Measurements from ENCODE around the gene CUEDC2.
A peak's percentile ranks its signal among the peaks of the same experiment; 100 is the strongest.

The CUEDC2 gene

GRCh38 chr10:102416283-102416682 is 16.1 kb downstream of the CUEDC2 start:
- Histone ChIP-seq H3K9ac (ENCODE audit: low read depth, low read length) (no peak overlapping the region), H3K27ac (ENCODE audit: low read depth, low read length) (no peak overlapping the region), H3K36me3 (ENCODE audit: control insufficient read depth, insufficient read depth, low read length) (no peaks in the 10 kb centered on the region), H3K4me3 (ENCODE audit: low read depth, low read length) (no peak overlapping the region), H3K4me1 (ENCODE audit: control insufficient read depth, insufficient read depth, low read length) (peaks cover 12% of the 10 kb centered on the region), H3K9me3 (ENCODE audit: control insufficient read depth, insufficient read depth, low read length) (no peaks in the 10 kb centered on the region), H3K27me3 (ENCODE audit: control insufficient read depth, insufficient read depth, low read length) (peaks cover 12% of the 10 kb centered on the region)

- no peak overlapping the region for H3K9ac ChIP-seq (ENCODE audit: low read depth, low read length)
- no peak overlapping the region for H3K27ac ChIP-seq (ENCODE audit: low read depth, low read length)
- H3K4me3 ChIP-seq (ENCODE audit: low read depth, low read length), result no peak overlapping the region
- peaks cover 24% of the 10 kb centered on the region for H3K4me1 ChIP-seq (ENCODE audit: control insufficient read depth, insufficient read depth, low read length)
- peaks cover 27% of the 10 kb centered on the region for H3K27me3 ChIP-seq (ENCODE audit: control insufficient read depth, insufficient read depth, low read length)
- H3K9me3 ChIP-seq (ENCODE audit: control insufficient read depth, insufficient read depth, low read length), result no peaks in the 10 kb centered on the region
- H3K36me3 ChIP-seq (ENCODE audit: control insufficient read depth, insufficient read depth, low read length), result no peaks in the 10 kb centered on the region
Observed at GRCh38 chr10:102414749-102415148, 17.6 kb downstream of the CUEDC2 start.

GRCh38 chr10:102413806-102414561 is 18.4 kb downstream of the CUEDC2 start:
- Histone ChIP-seq H3K27me3 (ENCODE audit: control insufficient read depth, insufficient read depth, low read length) (peaks cover 35% of the 10 kb centered on the region), H3K4me1 (ENCODE audit: control insufficient read depth, insufficient read depth, low read length) (peaks cover 28% of the 10 kb centered on the region)

GRCh38 chr10:102413053-102413705 is 19.2 kb downstream of the CUEDC2 start:
- Histone ChIP-seq H3K27ac (ENCODE audit: low read depth, low read length) (no peak overlapping the region), H3K36me3 (ENCODE audit: control insufficient read depth, insufficient read depth, low read length) (no peaks in the 10 kb centered on the region), H3K9me3 (ENCODE audit: control insufficient read depth, insufficient read depth, low read length) (no peaks in the 10 kb centered on the region), H3K27me3 (ENCODE audit: control insufficient read depth, insufficient read depth, low read length) (peaks cover 43% of the 10 kb centered on the region), H3K9ac (ENCODE audit: low read depth, low read length) (no peak overlapping the region), H3K4me1 (ENCODE audit: control insufficient read depth, insufficient read depth, low read length) (peaks cover 28% of the 10 kb centered on the region), H3K4me3 (ENCODE audit: low read depth, low read length) (no peak overlapping the region)

More at GRCh38 chr10:102413806-102414561, 18.4 kb downstream of the CUEDC2 start:
- Histone ChIP-seq H3K9me3 (ENCODE audit: control insufficient read depth, insufficient read depth, low read length) (no peaks in the 10 kb centered on the region), H3K36me3 (ENCODE audit: control insufficient read depth, insufficient read depth, low read length) (no peaks in the 10 kb centered on the region), H3K4me3 (ENCODE audit: low read depth, low read length) (no peak overlapping the region), H3K27ac (ENCODE audit: low read depth, low read length) (no peak overlapping the region), H3K9ac (ENCODE audit: low read depth, low read length) (no peak overlapping the region)

- peaks cover 51% of the 10 kb centered on the region for H3K27me3 ChIP-seq (ENCODE audit: control insufficient read depth, insufficient read depth, low read length)
- H3K27ac ChIP-seq (ENCODE audit: low read depth, low read length), result no peak overlapping the region
- H3K4me1 ChIP-seq (ENCODE audit: control insufficient read depth, insufficient read depth, low read length), result peaks cover 26% of the 10 kb centered on the region; the same call in 1 of the 2 replicates
- H3K36me3 ChIP-seq (ENCODE audit: control insufficient read depth, insufficient read depth, low read length), result no peaks in the 10 kb centered on the region
- no peak overlapping the region for H3K9ac ChIP-seq (ENCODE audit: low read depth, low read length)
- no peak overlapping the region for H3K4me3 ChIP-seq (ENCODE audit: low read depth, low read length)
- H3K9me3 ChIP-seq (ENCODE audit: control insufficient read depth, insufficient read depth, low read length), result no peaks in the 10 kb centered on the region
Observed at GRCh38 chr10:102412293-102412692, 20.1 kb downstream of the CUEDC2 start.

GRCh38 chr10:102411341-102412255 is 20.8 kb downstream of the CUEDC2 start:
- Histone ChIP-seq H3K9me3 (ENCODE audit: control insufficient read depth, insufficient read depth, low read length) (no peaks in the 10 kb centered on the region), H3K27ac (ENCODE audit: low read depth, low read length) (no peak overlapping the region), H3K9ac (ENCODE audit: low read depth, low read length) (no peak overlapping the region), H3K4me1 (ENCODE audit: control insufficient read depth, insufficient read depth, low read length) (peaks cover 26% of the 10 kb centered on the region; the same call in 1 of the 2 replicates), H3K27me3 (ENCODE audit: control insufficient read depth, insufficient read depth, low read length) (peaks cover 52% of the 10 kb centered on the region), H3K36me3 (ENCODE audit: control insufficient read depth, insufficient read depth, low read length) (no peaks in the 10 kb centered on the region), H3K4me3 (ENCODE audit: low read depth, low read length) (no peak overlapping the region; the same call in 1 of the 2 replicates)

GRCh38 chr10:102410429-102411073 is 21.8 kb downstream of the CUEDC2 start:
- Histone ChIP-seq H3K27ac (ENCODE audit: low read depth, low read length) (no peak overlapping the region), H3K9me3 (ENCODE audit: control insufficient read depth, insufficient read depth, low read length) (no peaks in the 10 kb centered on the region), H3K4me3 (ENCODE audit: low read depth, low read length) (peak overlapping the region; percentile 58), H3K36me3 (ENCODE audit: control insufficient read depth, insufficient read depth, low read length) (no peaks in the 10 kb centered on the region), H3K4me1 (ENCODE audit: control insufficient read depth, insufficient read depth, low read length) (peaks cover 26% of the 10 kb centered on the region; the same call in 1 of the 2 replicates), H3K27me3 (ENCODE audit: control insufficient read depth, insufficient read depth, low read length) (peaks cover 52% of the 10 kb centered on the region), H3K9ac (ENCODE audit: low read depth, low read length) (no peak overlapping the region; the same call in 1 of the 2 replicates)

GRCh38 chr10:102409604-102410428 is 22.6 kb downstream of the CUEDC2 start:
- Histone ChIP-seq H3K27me3 (ENCODE audit: control insufficient read depth, insufficient read depth, low read length) (peaks cover 52% of the 10 kb centered on the region), H3K9me3 (ENCODE audit: control insufficient read depth, insufficient read depth, low read length) (no peaks in the 10 kb centered on the region), H3K36me3 (ENCODE audit: control insufficient read depth, insufficient read depth, low read length) (no peaks in the 10 kb centered on the region), H3K4me3 (ENCODE audit: low read depth, low read length) (peak overlapping the region; percentile 58), H3K9ac (ENCODE audit: low read depth, low read length) (no peak overlapping the region), H3K4me1 (ENCODE audit: control insufficient read depth, insufficient read depth, low read length) (peaks cover 26% of the 10 kb centered on the region; the same call in 1 of the 2 replicates), H3K27ac (ENCODE audit: low read depth, low read length) (no peak overlapping the region)

GRCh38 chr10:102408728-102409603 is 23.4 kb downstream of the CUEDC2 start:
- Histone ChIP-seq H3K9ac (ENCODE audit: low read depth, low read length) (no peak overlapping the region), H3K9me3 (ENCODE audit: control insufficient read depth, insufficient read depth, low read length) (no peaks in the 10 kb centered on the region), H3K27me3 (ENCODE audit: control insufficient read depth, insufficient read depth, low read length) (peaks cover 52% of the 10 kb centered on the region), H3K4me1 (ENCODE audit: control insufficient read depth, insufficient read depth, low read length) (peaks cover 26% of the 10 kb centered on the region; the same call in 1 of the 2 replicates), H3K36me3 (ENCODE audit: control insufficient read depth, insufficient read depth, low read length) (no peaks in the 10 kb centered on the region), H3K4me3 (ENCODE audit: low read depth, low read length) (peak overlapping the region; percentile 68), H3K27ac (ENCODE audit: low read depth, low read length) (no peak overlapping the region)

All from HUES48 (cell line).